Caco-2 (cell line): ENCODE data around the gene KCNJ12. TPM values are rescaled to one million over a fixed set of nuclear protein-coding genes. Genes with fewer than 3 reads are reported as not detected.

ENCODE experiments used
- BruUV-seq: library from RNA; stranded (reverse); fragments of 400-500 nt; replicated peaks from 2 replicates; lab custom pipeline; 2021; lab: Mats Ljungman, UMichigan
- CTCF ChIA-PET: fragments of 300-600 bp; sonication (Branson Sonifier 250); formaldehyde crosslinking; loops from one replicate; lab custom pipeline; 2022; ENCODE audit warnings: antibody characterized with exemption; lab: Charles Lee
- POLR2A ChIA-PET: fragments of 300-600 bp; sonication (Branson Sonifier 250); formaldehyde crosslinking; loops from one replicate; lab custom pipeline; 2022; ENCODE audit warnings: antibody characterized with exemption; lab: Charles Lee
- DNase-seq, 2 experiments: peaks; one replicate each; pipeline versions ENCODE4 v3.0.0 to v3.0.0-alpha.2; 2020 to 2022
- H3K27me3 ChIP-seq: replicated peaks from 2 replicates; pipeline ENCODE4 v1.6.0; 2011; ENCODE audit warnings: low read length; ENCODE audit not compliant: control insufficient read depth, insufficient read depth
- H3K36me3 ChIP-seq: 2 replicates; pipeline ENCODE4 v1.5.1; 2011; ENCODE audit warnings: low read length; ENCODE audit not compliant: control insufficient read depth, insufficient read depth
- H3K4me1 ChIP-seq: fragments of 250-450 bp; sonication (Bioruptor Pico); 2 replicates; pipeline ENCODE4 v1.5.1; 2020; ENCODE audit warnings: mild to moderate bottlenecking
- H3K4me3 ChIP-seq: 2 replicates; pipeline ENCODE4 v1.5.1; 2011; ENCODE audit warnings: low read depth, mild to moderate bottlenecking, control low read depth, low read length
- H3K9me3 ChIP-seq: fragments of 250-450 bp; sonication (Bioruptor Pico); 2 replicates; pipeline ENCODE4 v1.5.1; 2020; ENCODE audit warnings: mild to moderate bottlenecking, moderate library complexity
- H3K27ac Mint-ChIP-seq: one replicate; pipeline ENCODE4 v1.8.0; 2022; ENCODE audit warnings: mixed read lengths; ENCODE audit not compliant: unreplicated experiment
- H3K27me3 Mint-ChIP-seq: one replicate; pipeline ENCODE4 v1.8.0; 2022; ENCODE audit warnings: mixed read lengths; ENCODE audit not compliant: insufficient read depth, unreplicated experiment
- H3K36me3 Mint-ChIP-seq: one replicate; pipeline ENCODE4 v1.8.0; 2022; ENCODE audit warnings: mild to moderate bottlenecking, mixed read lengths; ENCODE audit not compliant: insufficient read depth, unreplicated experiment
- H3K4me1 Mint-ChIP-seq: one replicate; pipeline ENCODE4 v1.8.0; 2022; ENCODE audit warnings: low read depth, mixed read lengths; ENCODE audit not compliant: unreplicated experiment
- H3K4me3 Mint-ChIP-seq: one replicate; pipeline ENCODE4 v1.8.0; 2022; ENCODE audit warnings: mild to moderate bottlenecking, moderate library complexity, mixed read lengths; ENCODE audit not compliant: unreplicated experiment
- H3K9me3 Mint-ChIP-seq: one replicate; pipeline ENCODE4 v1.8.0; 2022; ENCODE audit warnings: mixed read lengths; ENCODE audit not compliant: unreplicated experiment
- CTCF ChIP-seq, 2 experiments: fragments of 200-600 bp in 1 of 2; IDR thresholded peaks; 1 replicate in 1 of 2; 2 replicates in 1 of 2; pipeline versions ENCODE4 v1.5.1 to v1.8.0; 2011 to 2022; ENCODE audit warnings: antibody characterized with exemption in 1 of 2, control low read depth in 1 of 2, inconsistent platforms in 1 of 2, low read depth in 1 of 2, low read length in 1 of 2, mild to moderate bottlenecking in 1 of 2, moderate library complexity in 1 of 2; ENCODE audit not compliant: insufficient read depth in 1 of 2, severe bottlenecking in 1 of 2, unreplicated experiment in 1 of 2
- intact Hi-C: fragments of 100-400 bp; cut with micrococcal nuclease; formaldehyde crosslinking; loops from one replicate; pipeline ENCODE4 v1.10.0; 2022; ENCODE audit not compliant: unreplicated experiment
- total RNA-seq: library from RNA; stranded (reverse); gene quantifications from 2 replicates; pipeline ENCODE4 v1.2.3, GENCODE V29; 2022

The KCNJ12 gene
- total RNA-seq, 1 experiment from 2014 or later = 0.07 TPM

GRCh38 chr17:21368545-21369246, 7.5 kb upstream of the KCNJ12 start:
- Histone ChIP-seq H3K4me1 (no peaks in the 10 kb centered on the region), H3K36me3 (no peaks in the 10 kb centered on the region), H3K27me3 (no peaks in the 10 kb centered on the region), H3K9me3 (no peaks in the 10 kb centered on the region), H3K4me3 (no peak overlapping the region)
- Mint-ChIP-seq H3K4me3 (no peak overlapping the region), H3K27ac (no peak overlapping the region), H3K9me3 (no peaks in the 10 kb centered on the region), H3K27me3 (peaks cover 7% of the 10 kb centered on the region), H3K4me1 (no peaks in the 10 kb centered on the region), H3K36me3 (no peaks in the 10 kb centered on the region)
- intact Hi-C loops = no loop called here
- DNase-seq = no peak
- no peak for TF ChIP-seq CTCF (IDR thresholded peaks at IDR 0.05; ENCODE audit: insufficient read depth in 1 of 2, low read depth in 1 of 2, low read length in 1 of 2, severe bottlenecking in 1 of 2, unreplicated experiment in 1 of 2)
- no TSS peak for BruUV-seq
- CTCF ChIA-PET = no interaction called here
- POLR2A ChIA-PET = no interaction called here

GRCh38 chr17:21369395-21369794, 6.8 kb upstream of the KCNJ12 start:
- ChIA-PET POLR2A (no interaction called here), CTCF (no interaction called here)
- no peaks in the 10 kb centered on the region for H3K9me3 ChIP-seq
- no peak for TF ChIP-seq CTCF (IDR thresholded peaks at IDR 0.05; ENCODE audit: insufficient read depth in 1 of 2, low read depth in 1 of 2, low read length in 1 of 2, severe bottlenecking in 1 of 2, unreplicated experiment in 1 of 2)
- no peaks in the 10 kb centered on the region for H3K36me3 ChIP-seq
- H3K4me3 ChIP-seq = no peak overlapping the region
- no peaks in the 10 kb centered on the region for H3K27me3 ChIP-seq
- H3K36me3 Mint-ChIP-seq = no peaks in the 10 kb centered on the region
- H3K4me3 Mint-ChIP-seq = no peak overlapping the region
- no peak for DNase-seq
- no peaks in the 10 kb centered on the region for H3K4me1 ChIP-seq
- no peaks in the 10 kb centered on the region for H3K4me1 Mint-ChIP-seq
- H3K9me3 Mint-ChIP-seq = no peaks in the 10 kb centered on the region
- peaks cover 7% of the 10 kb centered on the region for H3K27me3 Mint-ChIP-seq
- no peak overlapping the region for H3K27ac Mint-ChIP-seq
- intact Hi-C loops = no loop called here
- BruUV-seq = no TSS peak

- Mint-ChIP-seq H3K36me3 (no peaks in the 10 kb centered on the region), H3K9me3 (no peaks in the 10 kb centered on the region), H3K27ac (no peak overlapping the region), H3K4me1 (no peaks in the 10 kb centered on the region), H3K27me3 (peaks cover 8% of the 10 kb centered on the region), H3K4me3 (no peak overlapping the region)
- CTCF ChIA-PET = no interaction called here
- no peak overlapping the region for H3K4me3 ChIP-seq
- H3K9me3 ChIP-seq = no peaks in the 10 kb centered on the region
- intact Hi-C loops = loop anchor here (10.0 kb wide), 1 partner anchor 86 kb away; the partner anchor contains the start of gene MAP2K3
- no peaks in the 10 kb centered on the region for H3K27me3 ChIP-seq
- TF ChIP-seq CTCF (IDR thresholded peaks at IDR 0.05; ENCODE audit: insufficient read depth in 1 of 2, low read depth in 1 of 2, low read length in 1 of 2, severe bottlenecking in 1 of 2, unreplicated experiment in 1 of 2) = no peak
- no TSS peak for BruUV-seq
- H3K4me1 ChIP-seq = no peaks in the 10 kb centered on the region
- no peaks in the 10 kb centered on the region for H3K36me3 ChIP-seq
- POLR2A ChIA-PET = no interaction called here
- DNase-seq = no peak
These were observed 5.7 kb upstream of the KCNJ12 start for GRCh38 chr17:21370430-21370829.
